Liver (tissue), 3 donors: Measurements from ENCODE around the gene IL11.
A peak's percentile ranks its signal among the peaks of the same experiment; 100 is the strongest.

Source experiments
- FOXA2 ChIP-seq: IDR thresholded peaks from 2 replicates; pipeline ENCODE4 v1.6.1; 2016; ENCODE audit warnings: antibody characterized with exemption
- GABPA ChIP-seq, 2 donors: IDR thresholded peaks in 1 of 2; conservative IDR thresholded peaks in 1 of 2; 2 replicates each; pipeline ENCODE4 v1.6.1; 2016; ENCODE audit warnings: antibody characterized with exemption in 2 of 2, mild to moderate bottlenecking in 1 of 2, moderate library complexity in 1 of 2
- RAD21 ChIP-seq, 2 donors: IDR thresholded peaks; 2 replicates each; pipeline ENCODE4 v1.6.1; 2016; ENCODE audit warnings: antibody characterized with exemption in 2 of 2, mild to moderate bottlenecking in 2 of 2
- RXRA ChIP-seq, 2 donors: IDR thresholded peaks; 2 replicates each; pipeline ENCODE4 v1.6.1; 2017 to 2018; ENCODE audit warnings: antibody characterized with exemption in 2 of 2, mild to moderate bottlenecking in 1 of 2
- TAF1 ChIP-seq: conservative IDR thresholded peaks from 2 replicates; pipeline ENCODE4 v1.6.1; 2016; ENCODE audit warnings: antibody characterized with exemption, mild to moderate bottlenecking
- YY1 ChIP-seq: IDR thresholded peaks from 2 replicates; pipeline ENCODE4 v1.6.1; 2016; ENCODE audit warnings: antibody characterized with exemption, mild to moderate bottlenecking
- TF ChIP-seq, protein P1 (sequence below): fragments of 150-350 bp; IDR thresholded peaks from 2 replicates; pipeline ENCODE4 v1.5.1; 2017; ENCODE audit warnings: improper control_type of control experiment, low read depth, low read length; ENCODE audit not compliant: missing input control
- TF ChIP-seq, protein P2 (sequence below): IDR thresholded peaks from 2 replicates; pipeline ENCODE4 v1.6.1; 2016; ENCODE audit warnings: antibody characterized with exemption
- TF ChIP-seq, protein P3 (sequence below): IDR thresholded peaks from 2 replicates; pipeline ENCODE4 v1.6.1; 2016; ENCODE audit warnings: antibody characterized with exemption, mild to moderate bottlenecking
- donor health status: healthy.
- donor health status: healthy.

DNA sequence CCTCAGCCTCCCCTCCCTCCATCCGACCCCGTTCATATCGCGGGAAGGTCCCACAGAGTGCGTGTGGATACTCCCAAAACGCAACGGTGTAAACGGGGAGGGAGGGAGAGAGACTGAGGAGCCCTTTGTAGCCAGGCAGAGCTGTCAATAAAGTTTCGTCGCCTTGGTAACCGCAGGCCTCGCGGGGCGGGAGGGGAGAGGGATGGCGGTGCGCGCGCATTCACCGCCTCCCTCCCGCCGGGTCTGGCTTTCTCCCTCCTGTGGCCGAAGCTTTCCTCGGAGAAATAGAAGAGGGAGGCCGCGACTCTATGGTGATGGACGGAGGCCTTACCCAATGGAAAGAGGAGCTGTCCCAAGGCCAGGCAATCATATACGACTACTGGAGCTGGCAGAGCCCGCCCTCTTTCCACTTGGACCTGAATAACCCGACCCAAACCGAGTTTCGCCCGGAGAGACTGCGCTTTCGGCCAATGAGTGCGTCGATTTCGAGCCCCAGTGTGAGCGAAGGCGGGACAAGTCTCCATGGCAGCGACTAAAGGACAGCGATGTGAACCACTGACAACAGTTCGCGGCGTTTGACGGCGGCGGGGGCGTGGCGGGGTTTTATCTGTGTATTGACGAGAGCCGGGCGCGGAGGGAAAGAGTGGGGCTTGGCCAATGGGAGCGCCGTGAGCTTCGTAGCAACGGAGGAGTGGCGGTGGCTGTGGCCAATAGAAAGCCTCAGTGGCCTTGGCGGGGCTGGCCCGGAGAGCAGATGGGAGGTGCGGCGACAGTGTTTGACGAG is 31.0 kb downstream of the IL11 start, which contains the start of gene KMT5C:
- TF ChIP-seq, protein P1, sequence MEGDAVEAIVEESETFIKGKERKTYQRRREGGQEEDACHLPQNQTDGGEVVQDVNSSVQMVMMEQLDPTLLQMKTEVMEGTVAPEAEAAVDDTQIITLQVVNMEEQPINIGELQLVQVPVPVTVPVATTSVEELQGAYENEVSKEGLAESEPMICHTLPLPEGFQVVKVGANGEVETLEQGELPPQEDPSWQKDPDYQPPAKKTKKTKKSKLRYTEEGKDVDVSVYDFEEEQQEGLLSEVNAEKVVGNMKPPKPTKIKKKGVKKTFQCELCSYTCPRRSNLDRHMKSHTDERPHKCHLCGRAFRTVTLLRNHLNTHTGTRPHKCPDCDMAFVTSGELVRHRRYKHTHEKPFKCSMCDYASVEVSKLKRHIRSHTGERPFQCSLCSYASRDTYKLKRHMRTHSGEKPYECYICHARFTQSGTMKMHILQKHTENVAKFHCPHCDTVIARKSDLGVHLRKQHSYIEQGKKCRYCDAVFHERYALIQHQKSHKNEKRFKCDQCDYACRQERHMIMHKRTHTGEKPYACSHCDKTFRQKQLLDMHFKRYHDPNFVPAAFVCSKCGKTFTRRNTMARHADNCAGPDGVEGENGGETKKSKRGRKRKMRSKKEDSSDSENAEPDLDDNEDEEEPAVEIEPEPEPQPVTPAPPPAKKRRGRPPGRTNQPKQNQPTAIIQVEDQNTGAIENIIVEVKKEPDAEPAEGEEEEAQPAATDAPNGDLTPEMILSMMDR = peak; percentile 56
- TF ChIP-seq RXRA (IDR thresholded peaks at IDR 0.05) (peak; percentile 89 to 94), FOXA2 (peak; percentile 34), GABPA (IDR thresholded peaks at IDR 0.05 in 1 of 2, conservative IDR thresholded peaks at IDR 0.05 in 1 of 2) (peak in 1 of 2 donors; percentile 65), TAF1 (no peak), YY1 (peak; percentile 63), RAD21 (IDR thresholded peaks at IDR 0.05) (peak in 1 of 2 donors; percentile 60)
- TF ChIP-seq, protein P2, sequence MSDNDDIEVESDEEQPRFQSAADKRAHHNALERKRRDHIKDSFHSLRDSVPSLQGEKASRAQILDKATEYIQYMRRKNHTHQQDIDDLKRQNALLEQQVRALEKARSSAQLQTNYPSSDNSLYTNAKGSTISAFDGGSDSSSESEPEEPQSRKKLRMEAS = no peak
- TF ChIP-seq, protein P3, sequence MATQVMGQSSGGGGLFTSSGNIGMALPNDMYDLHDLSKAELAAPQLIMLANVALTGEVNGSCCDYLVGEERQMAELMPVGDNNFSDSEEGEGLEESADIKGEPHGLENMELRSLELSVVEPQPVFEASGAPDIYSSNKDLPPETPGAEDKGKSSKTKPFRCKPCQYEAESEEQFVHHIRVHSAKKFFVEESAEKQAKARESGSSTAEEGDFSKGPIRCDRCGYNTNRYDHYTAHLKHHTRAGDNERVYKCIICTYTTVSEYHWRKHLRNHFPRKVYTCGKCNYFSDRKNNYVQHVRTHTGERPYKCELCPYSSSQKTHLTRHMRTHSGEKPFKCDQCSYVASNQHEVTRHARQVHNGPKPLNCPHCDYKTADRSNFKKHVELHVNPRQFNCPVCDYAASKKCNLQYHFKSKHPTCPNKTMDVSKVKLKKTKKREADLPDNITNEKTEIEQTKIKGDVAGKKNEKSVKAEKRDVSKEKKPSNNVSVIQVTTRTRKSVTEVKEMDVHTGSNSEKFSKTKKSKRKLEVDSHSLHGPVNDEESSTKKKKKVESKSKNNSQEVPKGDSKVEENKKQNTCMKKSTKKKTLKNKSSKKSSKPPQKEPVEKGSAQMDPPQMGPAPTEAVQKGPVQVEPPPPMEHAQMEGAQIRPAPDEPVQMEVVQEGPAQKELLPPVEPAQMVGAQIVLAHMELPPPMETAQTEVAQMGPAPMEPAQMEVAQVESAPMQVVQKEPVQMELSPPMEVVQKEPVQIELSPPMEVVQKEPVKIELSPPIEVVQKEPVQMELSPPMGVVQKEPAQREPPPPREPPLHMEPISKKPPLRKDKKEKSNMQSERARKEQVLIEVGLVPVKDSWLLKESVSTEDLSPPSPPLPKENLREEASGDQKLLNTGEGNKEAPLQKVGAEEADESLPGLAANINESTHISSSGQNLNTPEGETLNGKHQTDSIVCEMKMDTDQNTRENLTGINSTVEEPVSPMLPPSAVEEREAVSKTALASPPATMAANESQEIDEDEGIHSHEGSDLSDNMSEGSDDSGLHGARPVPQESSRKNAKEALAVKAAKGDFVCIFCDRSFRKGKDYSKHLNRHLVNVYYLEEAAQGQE = peak; percentile 18
